Lower leg skin (tissue), 3 donors: Measurements from ENCODE around the gene OTUD7B.

Experiments
- POLR2A ChIP-seq, 2 donors: fragments of 450-650 bp; IDR thresholded peaks; one replicate each; pipeline ENCODE4 v1.6.1; 2016 to 2017; ENCODE audit warnings: antibody characterized with exemption in 2 of 2, mild to moderate bottlenecking in 1 of 2, moderate library complexity in 1 of 2
- TF ChIP-seq, protein P1 (sequence below), 3 donors: fragments of 450-650 bp; IDR thresholded peaks; one replicate each; pipeline ENCODE4 v1.5.1; 2016; ENCODE audit warnings: antibody characterized with exemption in 3 of 3, mild to moderate bottlenecking in 3 of 3, moderate library complexity in 2 of 3

GRCh38 chr1:149967041-149967440 is 43.5 kb downstream of the OTUD7B start:
- TF ChIP-seq, protein P1, sequence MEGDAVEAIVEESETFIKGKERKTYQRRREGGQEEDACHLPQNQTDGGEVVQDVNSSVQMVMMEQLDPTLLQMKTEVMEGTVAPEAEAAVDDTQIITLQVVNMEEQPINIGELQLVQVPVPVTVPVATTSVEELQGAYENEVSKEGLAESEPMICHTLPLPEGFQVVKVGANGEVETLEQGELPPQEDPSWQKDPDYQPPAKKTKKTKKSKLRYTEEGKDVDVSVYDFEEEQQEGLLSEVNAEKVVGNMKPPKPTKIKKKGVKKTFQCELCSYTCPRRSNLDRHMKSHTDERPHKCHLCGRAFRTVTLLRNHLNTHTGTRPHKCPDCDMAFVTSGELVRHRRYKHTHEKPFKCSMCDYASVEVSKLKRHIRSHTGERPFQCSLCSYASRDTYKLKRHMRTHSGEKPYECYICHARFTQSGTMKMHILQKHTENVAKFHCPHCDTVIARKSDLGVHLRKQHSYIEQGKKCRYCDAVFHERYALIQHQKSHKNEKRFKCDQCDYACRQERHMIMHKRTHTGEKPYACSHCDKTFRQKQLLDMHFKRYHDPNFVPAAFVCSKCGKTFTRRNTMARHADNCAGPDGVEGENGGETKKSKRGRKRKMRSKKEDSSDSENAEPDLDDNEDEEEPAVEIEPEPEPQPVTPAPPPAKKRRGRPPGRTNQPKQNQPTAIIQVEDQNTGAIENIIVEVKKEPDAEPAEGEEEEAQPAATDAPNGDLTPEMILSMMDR (IDR thresholded peaks at IDR 0.05) = no peak
- TF ChIP-seq POLR2A (IDR thresholded peaks at IDR 0.05) = no peak
